ENCODE results near the gene ALOX15B.

The ALOX15B gene, protein sequence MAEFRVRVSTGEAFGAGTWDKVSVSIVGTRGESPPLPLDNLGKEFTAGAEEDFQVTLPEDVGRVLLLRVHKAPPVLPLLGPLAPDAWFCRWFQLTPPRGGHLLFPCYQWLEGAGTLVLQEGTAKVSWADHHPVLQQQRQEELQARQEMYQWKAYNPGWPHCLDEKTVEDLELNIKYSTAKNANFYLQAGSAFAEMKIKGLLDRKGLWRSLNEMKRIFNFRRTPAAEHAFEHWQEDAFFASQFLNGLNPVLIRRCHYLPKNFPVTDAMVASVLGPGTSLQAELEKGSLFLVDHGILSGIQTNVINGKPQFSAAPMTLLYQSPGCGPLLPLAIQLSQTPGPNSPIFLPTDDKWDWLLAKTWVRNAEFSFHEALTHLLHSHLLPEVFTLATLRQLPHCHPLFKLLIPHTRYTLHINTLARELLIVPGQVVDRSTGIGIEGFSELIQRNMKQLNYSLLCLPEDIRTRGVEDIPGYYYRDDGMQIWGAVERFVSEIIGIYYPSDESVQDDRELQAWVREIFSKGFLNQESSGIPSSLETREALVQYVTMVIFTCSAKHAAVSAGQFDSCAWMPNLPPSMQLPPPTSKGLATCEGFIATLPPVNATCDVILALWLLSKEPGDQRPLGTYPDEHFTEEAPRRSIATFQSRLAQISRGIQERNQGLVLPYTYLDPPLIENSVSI

DNA sequence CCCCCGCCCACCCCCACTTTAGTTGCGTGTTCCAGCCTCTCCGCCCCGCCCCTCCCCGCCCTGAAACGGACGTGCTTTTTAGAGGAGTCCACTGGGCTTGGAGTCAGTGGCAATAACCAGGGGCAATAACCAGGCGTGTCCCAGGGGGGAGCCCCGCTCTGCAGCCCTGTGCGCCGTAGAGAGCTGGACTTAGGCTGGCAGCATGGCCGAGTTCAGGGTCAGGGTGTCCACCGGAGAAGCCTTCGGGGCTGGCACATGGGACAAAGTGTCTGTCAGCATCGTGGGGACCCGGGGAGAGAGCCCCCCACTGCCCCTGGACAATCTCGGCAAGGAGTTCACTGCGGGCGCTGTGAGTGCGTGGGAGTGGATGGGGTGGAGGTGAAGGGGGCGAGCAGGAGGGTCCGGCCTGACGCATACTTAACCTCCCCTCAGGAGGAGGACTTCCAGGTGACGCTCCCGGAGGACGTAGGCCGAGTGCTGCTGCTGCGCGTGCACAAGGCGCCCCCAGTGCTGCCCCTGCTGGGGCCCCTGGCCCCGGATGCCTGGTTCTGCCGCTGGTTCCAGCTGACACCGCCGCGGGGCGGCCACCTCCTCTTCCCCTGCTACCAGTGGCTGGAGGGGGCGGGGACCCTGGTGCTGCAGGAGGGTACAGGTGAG lies at the start of gene ALOX15B:
TSS of gene ALOX15B (plus strand) at position 106 of the 657 bp plus-strand sequence. CDS start at position 203, 97 bp downstream.
- H3K4me3 ChIP-seq (ENCODE audit: low read length) = peak within 1 kb of the TSS; percentile 48
- TF ChIP-seq, protein P1, sequence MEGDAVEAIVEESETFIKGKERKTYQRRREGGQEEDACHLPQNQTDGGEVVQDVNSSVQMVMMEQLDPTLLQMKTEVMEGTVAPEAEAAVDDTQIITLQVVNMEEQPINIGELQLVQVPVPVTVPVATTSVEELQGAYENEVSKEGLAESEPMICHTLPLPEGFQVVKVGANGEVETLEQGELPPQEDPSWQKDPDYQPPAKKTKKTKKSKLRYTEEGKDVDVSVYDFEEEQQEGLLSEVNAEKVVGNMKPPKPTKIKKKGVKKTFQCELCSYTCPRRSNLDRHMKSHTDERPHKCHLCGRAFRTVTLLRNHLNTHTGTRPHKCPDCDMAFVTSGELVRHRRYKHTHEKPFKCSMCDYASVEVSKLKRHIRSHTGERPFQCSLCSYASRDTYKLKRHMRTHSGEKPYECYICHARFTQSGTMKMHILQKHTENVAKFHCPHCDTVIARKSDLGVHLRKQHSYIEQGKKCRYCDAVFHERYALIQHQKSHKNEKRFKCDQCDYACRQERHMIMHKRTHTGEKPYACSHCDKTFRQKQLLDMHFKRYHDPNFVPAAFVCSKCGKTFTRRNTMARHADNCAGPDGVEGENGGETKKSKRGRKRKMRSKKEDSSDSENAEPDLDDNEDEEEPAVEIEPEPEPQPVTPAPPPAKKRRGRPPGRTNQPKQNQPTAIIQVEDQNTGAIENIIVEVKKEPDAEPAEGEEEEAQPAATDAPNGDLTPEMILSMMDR (IDR thresholded peaks at IDR 0.05; ENCODE audit: insufficient read depth, low read depth, low read length, missing control alignments) = no peak
- peak; percentile 49 for DNase-seq (ENCODE audit: low read depth)

DNA sequence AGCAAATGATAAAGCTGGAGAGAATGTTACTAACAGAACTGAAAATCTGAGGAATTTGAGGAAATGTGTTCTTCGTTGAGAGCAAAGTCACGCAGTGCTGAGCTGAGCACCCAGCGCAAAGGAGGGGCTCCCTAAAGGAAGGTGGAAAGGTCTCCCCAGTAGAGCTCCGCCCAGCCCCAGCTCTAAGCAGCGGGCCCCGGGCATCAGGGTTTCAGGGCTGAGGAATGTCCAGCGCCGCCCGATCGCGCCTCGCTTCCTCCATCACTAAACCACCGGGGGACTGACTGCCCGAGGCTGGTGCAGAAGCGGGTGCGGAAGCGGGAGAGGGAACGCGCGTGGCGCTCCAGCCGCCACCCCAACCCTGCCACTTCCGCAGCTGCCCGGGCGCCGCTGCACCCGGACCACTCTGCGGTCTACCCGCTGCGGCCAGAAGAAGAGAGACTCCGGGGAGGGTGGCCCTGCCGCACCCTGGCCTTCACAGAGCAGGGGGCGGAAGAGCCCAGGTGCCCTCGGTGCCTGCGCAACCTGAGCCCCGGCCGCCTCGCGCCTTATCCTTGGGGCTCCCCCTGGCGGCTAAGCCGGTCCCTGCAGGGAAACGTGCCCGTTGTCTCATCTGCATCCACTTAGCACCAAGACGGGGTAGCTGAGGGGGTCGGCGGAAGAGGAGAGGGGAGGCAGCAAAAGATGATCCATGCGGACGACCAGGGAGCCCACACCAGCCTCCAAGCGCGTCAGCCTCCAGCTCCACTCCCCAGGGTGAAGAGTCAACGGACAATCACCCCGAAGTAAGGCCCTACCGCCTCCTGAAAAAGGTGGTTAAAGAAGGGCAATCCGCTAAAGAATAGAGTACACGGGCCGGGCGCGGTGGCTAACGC lies 48.8 kb upstream of the ALOX15B start:
- DNase-seq (ENCODE audit: low read depth) = peak; percentile 74
- peak overlapping the region; percentile 58 for H3K4me3 ChIP-seq (ENCODE audit: low read length)
- TF ChIP-seq, protein P1 (IDR thresholded peaks at IDR 0.05; ENCODE audit: insufficient read depth, low read depth, low read length, missing control alignments) = peak; percentile 86

DNA sequence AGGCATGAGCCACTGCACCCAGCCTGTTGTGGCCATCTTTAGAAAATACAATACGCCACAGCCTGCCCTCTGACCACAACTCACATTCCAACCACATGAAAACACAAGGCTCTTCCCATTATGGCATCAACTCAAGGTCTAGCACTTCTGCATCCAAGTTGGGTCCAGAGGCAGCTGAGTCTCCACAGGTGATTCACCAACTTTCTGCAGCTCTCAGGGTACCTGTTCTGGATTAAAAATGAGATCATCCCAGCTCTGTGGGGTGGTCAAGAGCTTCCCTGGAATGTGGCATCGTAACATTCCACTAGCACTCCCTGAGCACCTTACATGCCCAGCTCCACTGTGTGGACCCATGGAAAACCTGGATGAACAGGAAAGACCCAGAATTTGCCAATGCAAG lies 46.3 kb upstream of the ALOX15B start:
- TF ChIP-seq, protein P1 (IDR thresholded peaks at IDR 0.05; ENCODE audit: insufficient read depth, low read depth, low read length, missing control alignments) = no peak
- DNase-seq (ENCODE audit: low read depth) = peak; percentile 97
- no peak overlapping the region for H3K4me3 ChIP-seq (ENCODE audit: low read length)

DNA sequence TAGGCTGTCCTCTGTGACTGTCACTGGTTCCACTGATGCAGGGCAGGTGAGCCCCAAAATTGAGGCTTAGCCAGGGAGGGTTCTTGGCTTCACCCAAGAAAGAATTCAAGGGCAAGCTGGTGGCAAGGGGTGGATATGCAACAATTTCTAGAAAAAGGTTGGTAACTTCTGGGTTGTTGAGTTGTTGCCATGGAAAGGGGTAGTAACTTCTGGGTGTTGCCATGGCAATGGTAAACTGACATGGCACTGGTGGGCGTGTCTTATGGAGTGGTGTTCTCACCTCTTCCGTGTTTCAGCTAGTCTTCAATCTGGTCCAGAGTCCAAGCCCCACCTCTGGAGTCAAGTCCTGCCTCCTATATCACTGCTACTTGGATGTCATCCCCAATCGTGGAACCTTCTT lies 45.9 kb upstream of the ALOX15B start:
- no peak for DNase-seq (ENCODE audit: low read depth)
- TF ChIP-seq, protein P1 (IDR thresholded peaks at IDR 0.05; ENCODE audit: insufficient read depth, low read depth, low read length, missing control alignments) = no peak
- H3K4me3 ChIP-seq (ENCODE audit: low read length) = no peak overlapping the region

DNA sequence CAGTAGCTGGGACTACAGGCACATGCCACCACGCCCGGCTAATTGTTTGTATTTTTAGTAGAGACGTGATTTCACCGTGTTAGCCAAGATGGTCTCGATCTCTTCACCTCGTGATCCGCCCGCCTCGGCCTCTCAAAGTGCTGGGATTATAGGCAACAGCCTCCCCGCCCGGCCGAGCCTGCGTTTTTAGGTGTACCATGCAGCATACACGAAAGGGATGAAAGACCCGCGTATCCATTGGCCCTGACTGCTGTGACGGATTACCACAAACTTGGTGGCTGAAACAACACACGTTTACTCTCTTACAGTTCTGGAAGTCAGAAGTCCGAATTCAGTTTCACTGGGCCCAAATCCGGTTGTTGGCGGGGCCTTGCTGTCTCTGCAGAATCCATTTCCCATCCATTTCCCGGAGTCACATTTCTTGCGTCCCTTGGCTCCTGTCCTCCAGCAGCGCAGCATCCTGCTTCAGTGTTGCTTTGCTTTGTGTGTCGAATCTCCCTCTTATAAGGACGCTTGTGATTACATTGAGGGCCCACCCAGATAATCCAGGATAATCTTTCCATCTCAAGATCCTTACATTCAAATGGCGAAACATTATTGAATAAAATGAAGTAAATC lies 44.8 kb upstream of the ALOX15B start:
- TF ChIP-seq, protein P1 (IDR thresholded peaks at IDR 0.05; ENCODE audit: insufficient read depth, low read depth, low read length, missing control alignments) = no peak
- H3K4me3 ChIP-seq (ENCODE audit: low read length) = no peak overlapping the region
- no peak for DNase-seq (ENCODE audit: low read depth)

DNA sequence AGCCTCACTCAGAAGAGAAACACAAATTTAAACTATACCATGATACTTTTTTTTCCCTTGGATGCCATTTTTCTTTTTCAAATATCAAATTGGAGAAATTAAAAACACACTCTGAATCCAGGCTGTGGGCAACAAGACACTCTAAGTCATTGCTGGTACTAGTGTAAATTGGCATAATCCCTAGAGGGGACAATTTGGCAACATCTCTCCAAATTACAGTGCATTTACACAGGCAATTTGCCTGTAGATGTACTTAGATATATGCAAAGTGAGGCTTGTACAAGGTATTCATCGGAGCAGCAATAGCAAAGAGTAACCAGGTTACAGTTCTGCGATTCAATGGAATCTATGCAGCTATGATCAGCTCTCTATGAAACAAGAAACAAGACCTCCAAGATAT lies 43.1 kb upstream of the ALOX15B start:
- TF ChIP-seq, protein P1 (IDR thresholded peaks at IDR 0.05; ENCODE audit: insufficient read depth, low read depth, low read length, missing control alignments) = no peak
- DNase-seq (ENCODE audit: low read depth) = no peak
- no peak overlapping the region for H3K4me3 ChIP-seq (ENCODE audit: low read length)

Data from epithelial cell of esophagus (primary cell).